Measurements from ENCODE around the gene MUS81. TPM values are rescaled to one million over a fixed set of nuclear protein-coding genes. Genes with fewer than 3 reads are reported as not detected.

MUS81 gene
- total and polyA plus RNA-seq, 9 of the 15 experiments (the other 6 are each of a cell fraction or from before 2014, with no cell fraction given), result 13.4 to 118 (median 53.7) TPM

- TF ChIP-seq CHD4 (IDR thresholded peaks at IDR 0.05; ENCODE audit: insufficient read depth, insufficient replicate concordance, low read depth, low read length, poor library complexity, severe bottlenecking) (no peak), NKRF (IDR thresholded peaks at IDR 0.05; ENCODE audit: borderline replicate concordance) (no peak), ZFPM2 (CRISPR knock-in tag; IDR thresholded peaks at IDR 0.05) (no peak), E2F6 (IDR thresholded peaks at IDR 0.05; ENCODE audit: borderline replicate concordance in 1 of 2, extremely low read depth in 1 of 2, insufficient read depth in 1 of 2, insufficient read length in 1 of 2, low read depth in 1 of 2, low read length in 1 of 2, poor library complexity in 1 of 2, severe bottlenecking in 1 of 2) (peak; percentile 20 to 72), CEBPB (tag; IDR thresholded peaks at IDR 0.05) (no peak), STAT6 (CRISPR knock-in tag; IDR thresholded peaks at IDR 0.05) (peak; percentile 80), SMAD2 (IDR thresholded peaks at IDR 0.05; ENCODE audit: low read depth, low read length) (no peak), MXI1 (IDR thresholded peaks at IDR 0.05; ENCODE audit: low read depth, low read length) (no peak), ZZZ3 (IDR thresholded peaks at IDR 0.05) (no peak), ZNF282 (CRISPR knock-in tag; IDR thresholded peaks at IDR 0.05) (no peak), ZNF121 (CRISPR knock-in tag; conservative IDR thresholded peaks at IDR 0.05) (no peak)
- TF ChIP-seq, protein P1, sequence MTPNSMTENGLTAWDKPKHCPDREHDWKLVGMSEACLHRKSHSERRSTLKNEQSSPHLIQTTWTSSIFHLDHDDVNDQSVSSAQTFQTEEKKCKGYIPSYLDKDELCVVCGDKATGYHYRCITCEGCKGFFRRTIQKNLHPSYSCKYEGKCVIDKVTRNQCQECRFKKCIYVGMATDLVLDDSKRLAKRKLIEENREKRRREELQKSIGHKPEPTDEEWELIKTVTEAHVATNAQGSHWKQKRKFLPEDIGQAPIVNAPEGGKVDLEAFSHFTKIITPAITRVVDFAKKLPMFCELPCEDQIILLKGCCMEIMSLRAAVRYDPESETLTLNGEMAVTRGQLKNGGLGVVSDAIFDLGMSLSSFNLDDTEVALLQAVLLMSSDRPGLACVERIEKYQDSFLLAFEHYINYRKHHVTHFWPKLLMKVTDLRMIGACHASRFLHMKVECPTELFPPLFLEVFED (CRISPR knock-in tag; conservative IDR thresholded peaks at IDR 0.05), result peak; percentile 59; the same call in 1 of the 2 replicates
- TF ChIP-seq, protein P2, sequence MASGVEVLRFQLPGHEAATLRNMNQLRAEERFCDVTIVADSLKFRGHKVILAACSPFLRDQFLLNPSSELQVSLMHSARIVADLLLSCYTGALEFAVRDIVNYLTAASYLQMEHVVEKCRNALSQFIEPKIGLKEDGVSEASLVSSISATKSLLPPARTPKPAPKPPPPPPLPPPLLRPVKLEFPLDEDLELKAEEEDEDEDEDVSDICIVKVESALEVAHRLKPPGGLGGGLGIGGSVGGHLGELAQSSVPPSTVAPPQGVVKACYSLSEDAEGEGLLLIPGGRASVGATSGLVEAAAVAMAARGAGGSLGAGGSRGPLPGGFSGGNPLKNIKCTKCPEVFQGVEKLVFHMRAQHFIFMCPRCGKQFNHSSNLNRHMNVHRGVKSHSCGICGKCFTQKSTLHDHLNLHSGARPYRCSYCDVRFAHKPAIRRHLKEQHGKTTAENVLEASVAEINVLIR (CRISPR knock-in tag; IDR thresholded peaks at IDR 0.05), result no peak
Measured at GRCh38 chr11:65857853-65858680, 2.2 kb upstream of the MUS81 start, which contains the start of gene CFL1 (continued).
